Keratinocyte (primary cell): ENCODE measurements around the gene MIER1. TPM values are rescaled to one million over a fixed set of nuclear protein-coding genes. Genes with fewer than 3 reads are reported as not detected.
A peak's percentile ranks its signal among the peaks of the same experiment; 100 is the strongest.

ENCODE experiments used
- DNase-seq: peaks from one replicate; pipeline ENCODE4 v3.0.0-alpha.2; 2011; ENCODE audit warnings: low read depth, missing footprints, low spot score
- FAIRE-seq: peaks from 2 replicates; lab custom pipeline; 2011; peaks lifted over from hg19 to GRCh38; lab: Jason Lieb, UNC
- H2AFZ ChIP-seq: 2 replicates; pipeline ENCODE4 v1.6.0; 2012; ENCODE audit warnings: low read length, control low read depth, inconsistent platforms; ENCODE audit not compliant: control insufficient read depth
- H3K27ac ChIP-seq: 2 replicates; pipeline ENCODE4 v1.5.1; 2011; ENCODE audit warnings: low read length; ENCODE audit not compliant: control insufficient read depth, insufficient read depth
- H3K27me3 ChIP-seq: 3 replicates; pipeline ENCODE4 v1.6.0; 2011; ENCODE audit warnings: low read length; ENCODE audit not compliant: control insufficient read depth, insufficient read depth; ENCODE audit errors: extremely low read depth
- H3K36me3 ChIP-seq, 2 experiments: 2 replicates in 1 of 2; 3 replicates in 1 of 2; pipeline ENCODE4 v1.5.1; 2011; ENCODE audit warnings: low read length in 2 of 2, mild to moderate bottlenecking in 1 of 2; ENCODE audit not compliant: control insufficient read depth in 2 of 2, insufficient read depth in 2 of 2; ENCODE audit errors: extremely low read depth in 1 of 2
- H3K4me1 ChIP-seq: 3 replicates; pipeline ENCODE4 v1.5.1; 2011; ENCODE audit warnings: low read length; ENCODE audit not compliant: control insufficient read depth, insufficient read depth; ENCODE audit errors: extremely low read depth
- H3K4me2 ChIP-seq: 3 replicates; pipeline ENCODE4 v1.6.0; 2011; ENCODE audit warnings: low read depth, low read length; ENCODE audit not compliant: control insufficient read depth, insufficient read depth; ENCODE audit errors: extremely low read depth
- H3K4me3 ChIP-seq, 3 experiments: fragments of 200-600 bp in 1 of 3; sonication (generic) in 1 of 3; 2 replicates in 2 of 3; 3 replicates in 1 of 3; pipeline ENCODE4 v1.5.1; 2011 to 2016; ENCODE audit warnings: low read length in 3 of 3, mild to moderate bottlenecking in 3 of 3, control low read depth in 2 of 3, inconsistent platforms in 1 of 3, low read depth in 1 of 3, mixed read lengths in 1 of 3, mixed run types in 1 of 3, moderate library complexity in 1 of 3; ENCODE audit not compliant: control insufficient read depth in 2 of 3, insufficient read depth in 2 of 3; ENCODE audit errors: extremely low read depth in 1 of 3
- H3K79me2 ChIP-seq: 2 replicates; pipeline ENCODE4 v1.6.0; 2012; ENCODE audit warnings: low read length; ENCODE audit not compliant: control insufficient read depth, insufficient read depth
- H3K9ac ChIP-seq: 3 replicates; pipeline ENCODE4 v1.6.0; 2011; ENCODE audit warnings: low read length; ENCODE audit not compliant: control insufficient read depth, insufficient read depth; ENCODE audit errors: extremely low read depth
- H3K9me1 ChIP-seq: 3 replicates; pipeline ENCODE4 v1.6.0; 2011; ENCODE audit warnings: low read length; ENCODE audit not compliant: control insufficient read depth, insufficient read depth; ENCODE audit errors: extremely low read depth
- H3K9me3 ChIP-seq: 2 replicates; pipeline ENCODE4 v1.5.1; 2012; ENCODE audit warnings: low read depth, low read length; ENCODE audit not compliant: control insufficient read depth
- H4K20me1 ChIP-seq: 3 replicates; pipeline ENCODE4 v1.6.0; 2011; ENCODE audit warnings: low read length; ENCODE audit not compliant: control insufficient read depth, insufficient read depth; ENCODE audit errors: extremely low read depth
- EZH2 ChIP-seq: IDR thresholded peaks from one replicate; pipeline ENCODE4 v1.6.1; 2012; ENCODE audit warnings: inconsistent platforms, mild to moderate bottlenecking, low read length, moderate library complexity
- dilution Hi-C: fragments of 300-500 bp; cut with MboI; formaldehyde crosslinking; loops from one replicate; pipeline ENCODE4 v1.7.0; 2020; ENCODE audit warnings: low sequenced_read_pairs; ENCODE audit not compliant: extremely low pct_ligation_motif_present
- polyA plus RNA-seq, 5 experiments: library from polyadenylated mRNA; depleted of rRNA in 3 of 5; stranded (reverse) in 3 of 5; stranded (forward) in 1 of 5; unstranded in 1 of 5; fragments of >200 nt; gene quantifications; 1 replicate in 1 of 5; 2 replicates in 3 of 5; 3 replicates in 1 of 5; pipeline versions ENCODE4 v1.2.1 to v1.2.3, GENCODE V29; 2011 to 2012; ENCODE audit warnings: missing spikeins in 2 of 5, low read depth in 1 of 5, low replicate concordance in 1 of 5
- TF ChIP-seq, protein P1 (sequence below), 3 experiments: IDR thresholded peaks in 1 of 3; conservative IDR thresholded peaks in 1 of 3; optimal IDR thresholded peaks in 1 of 3; 2 replicates in 2 of 3; 3 replicates in 1 of 3; pipeline versions ENCODE3 to v1.5.1; 2011; ENCODE audit warnings: low read length in 3 of 3, mild to moderate bottlenecking in 3 of 3, moderate library complexity in 2 of 3, control low read depth in 1 of 3, inconsistent platforms in 1 of 3; ENCODE audit not compliant: insufficient read depth in 2 of 3; ENCODE audit errors: extremely low read depth in 1 of 3

The MIER1 gene
- polyA plus RNA-seq, 1 donor (not counting 4 experiments of a cell fraction or from before 2014, with no cell fraction given): 20.7 TPM

DNA sequence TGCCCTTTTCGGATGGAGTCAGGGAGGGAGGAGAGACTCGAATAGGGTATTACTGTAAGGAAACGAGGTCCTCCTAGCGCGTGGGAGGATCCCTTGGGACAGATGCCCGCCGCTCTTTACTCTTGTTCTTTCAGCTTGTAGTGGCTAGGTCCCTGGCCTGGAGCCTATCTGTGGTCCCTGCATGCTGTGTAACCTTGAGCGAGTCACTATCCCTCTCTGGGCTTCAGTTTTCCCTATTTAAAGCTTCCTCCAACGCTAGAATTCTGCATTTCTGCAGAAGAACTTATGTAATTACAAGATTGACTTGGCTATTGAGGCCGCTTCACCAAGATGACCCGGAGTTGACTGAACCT is 744 bp downstream of the MIER1 start:
- Histone ChIP-seq H3K9me3 (no peaks in the 10 kb centered on the region), H3K79me2 (peaks cover 65% of the 10 kb centered on the region), H3K27ac (peak overlapping the region; percentile 96), H3K27me3 (no peaks in the 10 kb centered on the region), H3K4me3 (peak overlapping the region; percentile 94 to 97 (median 95)), H4K20me1 (no peaks in the 10 kb centered on the region), H3K4me2 (peak overlapping the region; percentile 95), H2AFZ (peak overlapping the region; percentile 65), H3K36me3 (no peaks in the 10 kb centered on the region), H3K4me1 (peaks cover 24% of the 10 kb centered on the region), H3K9ac (peak overlapping the region; percentile 95), H3K9me1 (no peaks in the 10 kb centered on the region)
- FAIRE-seq: peak; percentile 70
- DNase-seq: no peak
- no peak for TF ChIP-seq EZH2
- TF ChIP-seq, protein P1, sequence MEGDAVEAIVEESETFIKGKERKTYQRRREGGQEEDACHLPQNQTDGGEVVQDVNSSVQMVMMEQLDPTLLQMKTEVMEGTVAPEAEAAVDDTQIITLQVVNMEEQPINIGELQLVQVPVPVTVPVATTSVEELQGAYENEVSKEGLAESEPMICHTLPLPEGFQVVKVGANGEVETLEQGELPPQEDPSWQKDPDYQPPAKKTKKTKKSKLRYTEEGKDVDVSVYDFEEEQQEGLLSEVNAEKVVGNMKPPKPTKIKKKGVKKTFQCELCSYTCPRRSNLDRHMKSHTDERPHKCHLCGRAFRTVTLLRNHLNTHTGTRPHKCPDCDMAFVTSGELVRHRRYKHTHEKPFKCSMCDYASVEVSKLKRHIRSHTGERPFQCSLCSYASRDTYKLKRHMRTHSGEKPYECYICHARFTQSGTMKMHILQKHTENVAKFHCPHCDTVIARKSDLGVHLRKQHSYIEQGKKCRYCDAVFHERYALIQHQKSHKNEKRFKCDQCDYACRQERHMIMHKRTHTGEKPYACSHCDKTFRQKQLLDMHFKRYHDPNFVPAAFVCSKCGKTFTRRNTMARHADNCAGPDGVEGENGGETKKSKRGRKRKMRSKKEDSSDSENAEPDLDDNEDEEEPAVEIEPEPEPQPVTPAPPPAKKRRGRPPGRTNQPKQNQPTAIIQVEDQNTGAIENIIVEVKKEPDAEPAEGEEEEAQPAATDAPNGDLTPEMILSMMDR (optimal IDR thresholded peaks at IDR 0.05 in 1 of 3, IDR thresholded peaks at IDR 0.05 in 1 of 3, conservative IDR thresholded peaks at IDR 0.05 in 1 of 3; ENCODE audit: extremely low read depth in 1 of 3, insufficient read depth in 2 of 3, low read length in 3 of 3): no peak
- dilution Hi-C loops: no loop called here

DNA sequence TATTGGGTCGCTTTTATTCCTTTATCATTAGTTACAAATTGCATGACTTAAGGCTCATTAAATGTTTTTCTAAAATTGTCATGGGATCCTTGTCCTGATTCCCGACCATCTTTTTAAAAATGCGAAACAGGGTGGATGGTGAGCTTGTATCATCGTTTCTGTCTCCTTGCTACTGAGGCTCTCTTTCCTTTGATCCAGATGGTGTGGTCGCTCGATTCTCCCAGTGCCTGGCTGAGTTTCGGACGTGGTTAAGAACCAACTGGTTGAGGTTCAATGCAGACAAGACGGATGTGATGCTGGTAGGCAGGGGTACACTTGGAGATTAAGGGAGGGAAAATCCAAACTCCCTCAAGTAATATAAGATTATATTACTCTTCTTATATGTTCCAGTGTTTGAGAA is 1.2 kb downstream of the MIER1 start:
- Histone ChIP-seq H3K9me1 (no peaks in the 10 kb centered on the region), H3K4me3 (peak overlapping the region; percentile 94 to 97 (median 95)), H3K36me3 (no peaks in the 10 kb centered on the region), H3K79me2 (peaks cover 69% of the 10 kb centered on the region), H3K4me2 (peak overlapping the region; percentile 95), H3K27ac (peak overlapping the region; percentile 96), H3K9ac (peak overlapping the region; percentile 95), H3K4me1 (peaks cover 24% of the 10 kb centered on the region), H2AFZ (peak overlapping the region; percentile 65), H3K9me3 (no peaks in the 10 kb centered on the region), H3K27me3 (no peaks in the 10 kb centered on the region), H4K20me1 (no peaks in the 10 kb centered on the region)
- no peak for TF ChIP-seq EZH2
- TF ChIP-seq, protein P1 (optimal IDR thresholded peaks at IDR 0.05 in 1 of 3, IDR thresholded peaks at IDR 0.05 in 1 of 3, conservative IDR thresholded peaks at IDR 0.05 in 1 of 3; ENCODE audit: extremely low read depth in 1 of 3, insufficient read depth in 2 of 3, low read length in 3 of 3): no peak
- DNase-seq (no peak), FAIRE-seq (no peak)
- dilution Hi-C loops: no loop called here
